GM21360 (cell line): ENCODE data around the gene OSBPL2.

Experiments used
- ATAC-seq: cut with Tn5 transposase; IDR thresholded peaks from one replicate; pipeline ENCODE4 v1.9.1; 2021; ENCODE audit warnings: mild to moderate bottlenecking, moderate library complexity; ENCODE audit not compliant: unreplicated experiment

Gene OSBPL2

GRCh38 chr20:62205618-62206387, 32.5 kb upstream of the OSBPL2 start:
- no peak for ATAC-seq

GRCh38 chr20:62206388-62206775, 31.9 kb upstream of the OSBPL2 start:
- no peak for ATAC-seq

- no peak for ATAC-seq
Measured at GRCh38 chr20:62208061-62208794, 30.1 kb upstream of the OSBPL2 start.

- no peak for ATAC-seq
Measured at GRCh38 chr20:62208795-62209755, 29.2 kb upstream of the OSBPL2 start.

- no peak for ATAC-seq
Measured at GRCh38 chr20:62209850-62210495, 28.3 kb upstream of the OSBPL2 start.

- ATAC-seq = no peak
Measured at GRCh38 chr20:62210496-62210855, 27.8 kb upstream of the OSBPL2 start.

GRCh38 chr20:62211216-62211615, 27.1 kb upstream of the OSBPL2 start:
- no peak for ATAC-seq

- ATAC-seq = no peak
Measured at GRCh38 chr20:62211769-62212288, 26.5 kb upstream of the OSBPL2 start.

- no peak for ATAC-seq
Measured at GRCh38 chr20:62212299-62212698, 26.0 kb upstream of the OSBPL2 start.

GRCh38 chr20:62214067-62214466, 24.3 kb upstream of the OSBPL2 start:
- no peak for ATAC-seq

GRCh38 chr20:62215020-62215990, 23.0 kb upstream of the OSBPL2 start:
- no peak for ATAC-seq

GRCh38 chr20:62215991-62216635, 22.2 kb upstream of the OSBPL2 start:
- no peak for ATAC-seq

- no peak for ATAC-seq
Measured at GRCh38 chr20:62216636-62217566, 21.4 kb upstream of the OSBPL2 start.

- ATAC-seq = no peak
Measured at GRCh38 chr20:62217913-62218773, 20.2 kb upstream of the OSBPL2 start.

- no peak for ATAC-seq
Measured at GRCh38 chr20:62219101-62219991, 19.0 kb upstream of the OSBPL2 start.
